Measurements from ENCODE around the gene RNF215. TPM values are rescaled to one million over a fixed set of nuclear protein-coding genes. Genes with fewer than 3 reads are reported as not detected.

Gene RNF215
- total and polyA plus RNA-seq, 2 of the 13 experiments (the other 11 are each of a cell fraction or from before 2014, with no cell fraction given): 5.3 to 6.1 TPM

- Histone ChIP-seq H3K36me3 (replicated peaks in 1 of 2; ENCODE audit: control insufficient read depth in 1 of 2, insufficient read depth in 2 of 2, low read length in 2 of 2) (no peaks in the 10 kb centered on the region), H3K9ac (ENCODE audit: insufficient read depth, low read depth, low read length) (peak overlapping the region; percentile 14; the same call in 1 of the 2 replicates), H3K79me2 (ENCODE audit: insufficient read depth, low read length) (no peaks in the 10 kb centered on the region), H2AFZ (ENCODE audit: low read length) (no peak overlapping the region), H3K9me3 (ENCODE audit: low read length) (no peaks in the 10 kb centered on the region; the same call in 1 of the 2 replicates), H3K4me1 (ENCODE audit: insufficient read depth, low read length) (peaks cover 55% of the 10 kb centered on the region), H3K27me3 (ENCODE audit: control insufficient read depth in 1 of 2, insufficient read depth in 2 of 2, low read length in 2 of 2) (peaks cover 0 to 4% of the 10 kb centered on the region in 2 experiments; a peak in 1 of 5 replicates), H3K4me3 (replicated peaks in 1 of 3; ENCODE audit: insufficient read depth in 1 of 3, low read depth in 2 of 3, low read length in 3 of 3) (peak overlapping the region in 1 of 3 experiments; percentile 21; a peak in 1 of 6 replicates), H3K4me2 (ENCODE audit: low read depth, low read length) (peak overlapping the region; percentile 53), H4K20me1 (ENCODE audit: insufficient read depth, low read length) (no peaks in the 10 kb centered on the region), H3K27ac (ENCODE audit: extremely low read length, insufficient read depth, low read length) (no peak overlapping the region)
- intact Hi-C loops (cut with micrococcal nuclease; ENCODE audit: unreplicated experiment): no loop called here
- no peak for DNase-seq (ENCODE audit: low spot score)
- ChIA-PET CTCF (ENCODE audit: low intra/inter-chr PET ratio, low total read pairs) (interaction anchor here (3.2 to 3.4 kb wide), 2 partner anchors 33 to 93 kb away, joined by 29 to 43 read pairs; partner anchors contain the start of gene MTFP1), POLR2A (interaction anchor here (1.1 to 10.2 kb wide), 2 partner anchors 31 to 105 kb away, joined by 4 to 164 read pairs; partner anchors contain the start of gene MTFP1)
- WGBS (ENCODE audit: low lambda C conversion rate): 23% methylated on average over 5 of the region's 9 CpGs
- in situ Hi-C loops (cut with HindIII; ENCODE audit: extremely low pct_ligation_motif_present, low pct_unique_long_range_greater_than_20kb): loop anchor here (5.0 to 25.0 kb wide), 3 partner anchors 35 to 280 kb away; partner anchors contain the start of gene MTFP1
- FAIRE-seq: no peak
- no TSS peak for BruUV-seq (replicated peaks)
- no peak for ATAC-seq
- TF ChIP-seq ZNF142 (CRISPR knock-in tag; IDR thresholded peaks at IDR 0.05): no peak
- TF ChIP-seq HNRNPL (IDR thresholded peaks at IDR 0.05; ENCODE audit: low read depth, low read length): 0 out of 2 replicates have a peak, but pooled peaks have one; percentile 63
- no peak for TF ChIP-seq SETDB1 (CRISPR knock-in tag; IDR thresholded peaks at IDR 0.05; ENCODE audit: borderline replicate concordance)
- TF ChIP-seq KAT8 (CRISPR knock-in tag; IDR thresholded peaks at IDR 0.05): no peak
- TF ChIP-seq SNAI1 (CRISPR knock-in tag; IDR thresholded peaks at IDR 0.05; ENCODE audit: borderline replicate concordance): no peak
- TF ChIP-seq ZNF3 (CRISPR knock-in tag; IDR thresholded peaks at IDR 0.05): no peak
- TF ChIP-seq ZNF567 (CRISPR knock-in tag; IDR thresholded peaks at IDR 0.05; ENCODE audit: borderline replicate concordance): no peak
- TF ChIP-seq ZNF687 (CRISPR knock-in tag; IDR thresholded peaks at IDR 0.05): peak; percentile 21; the same call in 1 of the 2 replicates
- no peak for TF ChIP-seq GPN1 (CRISPR knock-in tag; IDR thresholded peaks at IDR 0.05; ENCODE audit: borderline replicate concordance)
- TF ChIP-seq SSRP1 (CRISPR knock-in tag; IDR thresholded peaks at IDR 0.05): no peak
- TF ChIP-seq ZNF777 (CRISPR knock-in tag; IDR thresholded peaks at IDR 0.05): no peak
These were observed 5.6 kb upstream of the RNF215 start for GRCh38 chr22:30392661-30393321.
